ENCODE results near the gene CCR4. TPM values are rescaled to one million over a fixed set of nuclear protein-coding genes. Genes with fewer than 3 reads are reported as not detected.
"Not testable (repeated sequence)": the region's sequence is repeated elsewhere in the genome, so short reads cannot be mapped to it uniquely, and the experiment has no call there.

The CCR4 gene
- total RNA-seq, 1 donor from 2014 or later, result not detected

DNA sequence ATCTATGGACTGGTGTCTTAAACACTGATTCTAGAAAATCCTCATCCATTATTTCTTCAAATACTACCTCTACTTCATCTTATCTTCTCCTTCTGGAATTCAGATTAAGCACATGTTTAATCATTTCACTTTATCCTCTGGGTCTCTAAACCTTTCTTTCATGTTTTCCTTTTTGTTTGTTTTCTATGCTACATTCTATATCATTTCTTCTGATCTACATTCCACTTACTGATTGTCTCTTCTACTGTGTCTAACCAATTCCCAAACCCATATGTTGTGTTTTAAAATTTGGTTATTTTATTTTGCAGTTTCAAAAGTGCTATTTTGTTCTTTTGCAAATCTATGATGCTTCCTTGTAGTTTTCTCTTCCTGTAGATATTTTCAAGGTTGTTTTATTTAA lies 31.7 kb downstream of the CCR4 start:
- no peak for DNase-seq (ENCODE audit: low read depth)

DNA sequence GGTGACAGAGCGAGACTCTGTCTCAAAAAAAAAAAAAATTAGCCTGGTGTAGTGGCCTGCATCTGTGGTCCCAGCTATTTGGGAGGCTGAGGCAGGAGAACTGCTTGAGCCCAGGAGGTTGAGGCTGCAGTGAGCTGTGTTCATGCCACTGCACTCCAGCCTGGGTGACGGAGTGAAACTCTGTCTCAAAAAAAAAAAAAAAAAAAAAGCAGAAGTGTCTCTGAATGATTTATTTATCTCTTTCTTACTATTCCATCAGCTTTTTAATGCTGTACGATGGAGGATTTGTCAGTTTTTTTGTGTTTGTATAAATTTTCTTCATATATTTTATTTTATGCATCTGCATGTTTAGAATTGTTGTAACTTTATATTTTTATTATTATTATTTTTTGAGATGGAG lies 33.5 kb downstream of the CCR4 start:
- not testable (repeated sequence) for DNase-seq (ENCODE audit: low read depth)

DNA sequence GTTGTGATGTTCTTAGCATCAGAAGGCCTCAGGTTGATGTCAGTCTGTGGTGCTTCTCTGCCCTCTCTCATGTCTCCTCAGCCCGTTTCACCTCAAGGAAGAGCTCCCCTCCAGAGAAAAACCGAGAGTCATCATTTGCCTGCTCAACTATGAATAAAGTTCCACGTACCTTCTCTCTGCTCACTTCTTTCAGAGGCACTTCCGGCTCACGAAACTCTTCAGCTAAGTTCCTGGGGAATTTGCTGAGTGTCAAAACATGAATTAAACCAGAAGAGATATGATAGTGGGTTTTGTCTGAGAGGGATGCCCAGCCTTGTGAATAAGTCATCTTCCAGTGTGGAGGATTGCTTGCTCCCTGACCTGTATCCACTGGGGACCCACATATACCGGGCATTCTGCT lies 37.7 kb downstream of the CCR4 start:
- no peak for DNase-seq (ENCODE audit: low read depth)

DNA sequence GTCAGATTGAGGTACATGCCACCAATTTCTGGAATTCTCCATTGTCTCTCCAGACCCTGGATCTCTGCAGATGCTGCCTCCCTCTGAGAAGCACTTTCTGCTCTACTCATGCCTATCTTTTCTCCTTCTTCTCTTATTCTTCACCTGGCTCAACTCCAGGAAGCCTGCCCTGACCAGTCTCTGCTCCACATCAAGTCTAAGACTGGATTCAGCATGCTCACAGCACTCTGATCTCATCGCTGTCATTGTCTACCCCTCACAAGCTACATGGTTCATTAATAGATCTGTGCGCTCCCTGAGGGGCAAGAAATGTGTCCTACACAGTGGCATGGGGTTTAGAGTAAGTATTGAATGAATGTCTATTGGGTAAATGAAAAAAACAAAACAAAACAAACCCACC lies 38.7 kb downstream of the CCR4 start:
- DNase-seq (ENCODE audit: low read depth), result no peak

DNA sequence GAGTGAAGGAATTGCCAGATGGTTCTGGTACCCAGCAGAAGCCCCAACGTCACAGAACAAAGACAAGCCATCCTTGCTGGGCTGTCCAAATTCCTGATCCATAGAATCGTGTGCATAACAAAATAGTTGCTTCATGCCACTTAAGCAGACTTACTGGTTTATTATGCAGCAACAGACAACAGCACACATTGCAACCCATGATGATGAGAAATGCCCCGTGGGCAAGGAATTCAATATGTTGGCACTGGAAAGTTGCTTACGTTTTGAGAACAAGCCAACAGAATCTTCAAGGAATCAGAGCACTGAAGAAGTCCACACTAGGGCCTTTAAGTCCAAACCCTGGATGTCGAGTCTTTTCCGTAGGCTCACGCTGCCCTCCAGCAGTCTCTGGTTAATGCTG lies 40.3 kb downstream of the CCR4 start:
- no peak for DNase-seq (ENCODE audit: low read depth)

DNA sequence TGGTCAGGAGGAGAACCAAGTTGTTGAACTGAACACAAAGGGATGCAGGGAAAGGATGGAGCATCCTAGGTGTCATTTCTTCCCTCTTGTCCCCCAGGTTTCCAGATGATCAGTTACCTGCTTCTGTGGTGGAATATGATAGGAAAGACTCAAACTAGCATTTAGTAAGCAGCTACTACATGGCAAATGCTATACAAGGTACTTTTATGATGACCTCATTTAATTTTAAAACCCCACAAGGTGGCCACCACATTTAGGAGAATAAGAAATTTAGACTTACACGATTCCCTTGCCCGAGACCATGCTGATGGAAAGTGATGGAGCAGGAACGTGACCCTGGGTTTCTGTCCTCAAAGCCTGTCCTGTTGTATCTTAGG lies 40.9 kb downstream of the CCR4 start:
- DNase-seq (ENCODE audit: low read depth), result no peak

DNA sequence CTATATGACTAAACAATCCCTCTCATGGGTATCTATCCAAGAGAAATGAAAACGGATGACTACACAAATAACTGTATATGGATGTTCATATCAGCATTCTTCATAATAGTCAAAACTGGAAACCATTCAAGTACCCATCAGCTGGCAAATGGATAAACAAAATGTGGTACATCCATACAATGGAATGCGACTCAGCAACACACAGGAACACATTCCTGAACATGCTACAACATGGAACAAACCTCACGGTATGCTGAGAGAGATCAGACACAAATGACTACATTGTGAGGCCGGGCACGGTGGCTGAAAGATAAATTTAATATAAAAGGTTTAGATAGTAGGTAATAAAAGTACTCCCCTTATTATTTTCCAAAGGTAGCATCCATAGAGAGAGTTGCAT lies 42.6 kb downstream of the CCR4 start:
- DNase-seq (ENCODE audit: low read depth), result no peak

DNA sequence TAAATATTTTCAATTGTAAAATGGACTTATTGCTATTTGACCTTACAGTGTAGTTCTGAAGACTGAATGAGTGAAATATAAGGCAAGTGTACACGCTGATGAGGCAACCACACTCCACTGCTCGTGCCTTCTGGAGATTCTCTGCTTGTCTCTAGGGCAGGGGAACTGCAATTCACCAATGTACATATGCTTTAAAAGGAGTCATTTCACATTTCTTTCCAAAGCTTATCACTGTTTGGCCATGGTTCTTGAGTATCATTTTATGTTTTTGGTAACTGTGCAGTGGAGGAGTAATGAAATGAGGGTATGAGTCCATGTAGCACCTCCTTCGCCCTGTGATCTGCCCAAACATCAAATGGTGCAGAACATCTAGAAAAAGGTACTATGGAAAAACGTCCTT lies 43.7 kb downstream of the CCR4 start:
- no peak for DNase-seq (ENCODE audit: low read depth)

DNA sequence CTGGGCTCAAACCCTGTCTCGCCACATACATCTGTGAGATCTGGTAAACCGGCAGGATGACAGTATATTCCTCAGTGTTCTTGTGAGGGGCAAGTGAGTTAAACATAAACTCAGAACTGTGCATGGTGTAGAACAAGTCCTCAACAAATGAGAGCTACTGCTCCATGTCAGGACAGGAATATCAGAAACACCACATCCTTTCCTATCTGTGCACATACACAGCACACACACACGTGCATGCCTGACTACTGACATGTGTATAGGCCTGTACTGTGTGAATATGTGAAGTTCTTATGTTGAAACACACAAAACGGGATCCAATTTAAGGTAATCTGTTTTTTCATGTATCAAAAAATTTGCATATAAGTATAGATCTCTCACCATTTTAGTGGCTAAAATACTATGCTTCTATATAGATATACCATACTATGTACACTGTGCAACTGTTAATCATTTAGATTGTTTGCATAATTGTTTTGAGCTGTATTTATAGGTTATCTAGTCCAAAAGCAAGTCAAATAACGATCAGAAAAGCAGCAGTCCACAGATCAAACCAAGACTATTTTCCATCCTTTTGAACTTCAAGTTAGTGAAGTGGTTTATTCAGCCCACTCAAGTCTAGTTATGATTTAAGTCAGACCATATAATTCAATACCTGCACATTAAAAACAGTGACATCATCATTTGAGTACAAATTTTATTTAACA lies 44.8 kb downstream of the CCR4 start:
- DNase-seq (ENCODE audit: low read depth), result no peak

DNA sequence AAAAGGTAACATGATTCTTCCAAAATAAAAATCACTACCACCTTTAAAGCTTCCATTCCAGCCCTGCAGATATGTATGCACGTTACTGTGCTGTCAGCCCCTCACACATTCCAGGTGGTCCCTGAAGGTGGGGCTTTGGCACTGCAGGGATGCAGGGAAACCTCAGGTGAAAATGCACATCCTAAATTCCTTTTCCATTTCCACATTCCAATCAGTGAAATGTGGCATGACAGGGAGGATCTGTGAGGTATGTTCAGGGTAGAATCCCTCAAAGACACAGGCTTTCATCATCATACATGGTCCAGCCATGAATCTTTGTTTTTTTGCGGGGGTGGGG lies 45.3 kb downstream of the CCR4 start:
- no peak for DNase-seq (ENCODE audit: low read depth)

DNA sequence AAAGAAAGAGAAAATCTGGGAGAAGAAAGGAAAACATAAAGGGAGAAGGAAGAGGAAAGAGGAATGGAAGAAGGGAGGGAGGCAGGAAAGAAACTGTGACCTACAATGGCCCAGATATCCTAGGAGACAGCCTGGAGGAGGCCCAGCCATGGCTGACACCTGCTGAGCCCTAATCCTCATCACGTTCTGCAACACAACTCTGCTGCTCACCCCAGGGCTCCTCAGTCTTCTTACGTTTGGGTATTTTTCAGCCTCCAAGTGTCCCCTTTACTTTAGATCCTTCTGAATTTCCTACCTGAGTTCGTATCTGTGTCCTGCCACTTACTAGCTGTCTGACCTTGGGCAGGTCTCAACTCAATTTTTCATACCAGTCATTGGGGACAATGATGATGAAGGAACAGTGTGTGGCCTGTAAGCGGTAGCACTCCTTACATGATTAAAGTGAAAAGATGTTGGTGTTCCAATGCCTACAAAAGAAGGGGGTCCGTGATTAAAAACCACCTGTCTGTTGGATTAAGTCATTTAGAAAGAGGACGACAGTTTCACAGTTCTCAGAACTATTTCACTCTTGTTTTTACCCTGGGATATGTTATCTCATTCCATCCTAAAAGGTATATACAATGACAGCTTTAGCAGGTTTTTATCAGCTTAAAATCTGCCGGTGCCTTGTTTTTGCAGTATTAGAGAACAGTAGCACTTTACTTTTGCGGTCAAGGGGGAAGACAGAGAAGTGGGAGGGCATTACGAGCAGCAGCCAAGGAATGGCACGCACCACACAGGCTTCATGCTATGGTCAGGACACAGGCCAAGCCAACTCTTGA lies 47.4 kb downstream of the CCR4 start:
- no peak for DNase-seq (ENCODE audit: low read depth)

DNA sequence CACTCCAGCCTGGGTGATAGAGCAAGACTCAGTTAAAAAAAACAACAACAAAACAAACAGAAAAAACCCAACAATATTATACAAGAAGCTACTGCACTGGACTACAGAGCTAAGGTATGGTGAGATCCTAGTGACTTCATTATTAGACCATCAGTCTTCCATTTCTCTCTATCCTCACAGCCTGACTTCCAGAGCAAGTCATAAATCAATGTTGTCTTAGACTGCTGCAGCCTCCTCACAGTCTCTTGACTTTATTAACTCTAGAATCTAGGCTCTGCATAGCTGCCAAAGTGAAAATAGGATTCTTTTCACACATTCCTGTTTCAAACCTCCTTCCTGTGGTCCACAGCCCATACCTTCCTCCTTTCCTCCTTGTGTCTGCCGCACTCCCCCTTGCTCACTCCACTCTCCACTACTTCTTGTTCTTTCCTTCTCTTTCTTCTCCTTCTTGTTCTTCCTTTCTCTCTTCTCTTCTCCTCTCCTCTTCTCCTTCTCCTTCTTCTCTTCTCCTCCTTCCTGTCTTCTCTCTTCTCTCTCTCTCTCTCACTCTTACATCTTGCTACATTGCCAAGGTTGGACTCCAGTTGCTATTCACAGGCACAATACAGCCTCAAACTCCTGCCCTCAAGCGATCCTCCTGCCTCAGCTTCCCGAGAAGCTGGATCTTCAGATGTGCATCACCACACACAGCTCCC lies 49.4 kb downstream of the CCR4 start:
- DNase-seq (ENCODE audit: low read depth), result no peak

DNA sequence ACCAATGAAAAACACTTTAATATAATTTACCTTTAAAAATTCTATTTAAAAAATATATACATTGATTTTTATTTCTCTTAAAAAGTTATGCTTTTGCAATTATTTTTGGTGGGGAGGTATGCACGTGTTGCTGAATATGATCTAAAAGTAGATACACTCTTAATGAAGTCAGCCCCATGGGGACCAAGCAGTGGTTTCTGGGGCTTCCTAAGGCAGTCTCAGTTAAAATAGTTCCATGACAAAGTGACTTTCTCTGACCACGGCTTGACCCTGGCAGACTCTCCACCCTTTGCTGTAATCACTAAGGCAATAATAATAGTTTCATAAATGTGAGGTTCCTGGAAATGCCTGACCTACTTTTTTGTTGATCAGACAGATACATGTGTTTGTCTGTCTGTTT lies 50.4 kb downstream of the CCR4 start:
- no peak for DNase-seq (ENCODE audit: low read depth)

DNA sequence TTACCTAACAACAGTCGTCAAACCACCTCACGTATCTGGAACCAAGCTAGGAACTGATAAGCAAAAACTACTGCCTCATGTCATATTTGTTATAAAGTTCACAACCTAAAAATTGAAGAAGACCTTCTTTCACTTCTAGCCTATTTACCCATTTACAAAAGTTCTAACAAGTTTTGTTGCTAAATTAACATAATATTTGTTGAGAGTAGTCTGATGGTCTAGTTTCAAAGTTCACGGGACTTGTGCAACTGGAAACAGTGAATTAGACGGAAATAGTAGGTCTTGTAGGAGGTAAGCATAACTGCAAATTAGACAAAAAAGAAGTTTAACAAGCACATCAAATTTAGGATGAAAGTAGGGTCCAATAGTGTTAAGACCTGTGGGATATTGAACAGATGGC lies 51.9 kb downstream of the CCR4 start:
- DNase-seq (ENCODE audit: low read depth), result no peak

DNA sequence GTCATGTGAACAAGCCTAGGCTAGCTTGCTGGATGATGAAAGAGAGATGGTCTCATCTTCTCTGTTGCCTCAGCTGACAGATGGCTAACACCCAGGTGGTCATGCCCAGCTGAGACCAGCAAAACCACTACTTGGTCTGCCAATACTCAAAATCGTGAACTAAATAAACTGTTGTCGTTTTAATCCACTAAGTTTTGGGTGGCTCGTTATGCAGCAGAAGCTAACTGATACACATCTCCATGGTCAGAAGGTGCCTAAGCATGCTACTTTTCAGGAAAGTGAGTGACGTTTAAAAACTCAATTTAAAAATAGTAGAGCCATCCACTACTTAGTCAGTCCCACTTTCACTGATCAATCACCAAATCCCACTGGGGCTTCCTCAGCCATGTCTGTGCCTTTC lies 52.8 kb downstream of the CCR4 start:
- DNase-seq (ENCODE audit: low read depth), result no peak

DNA sequence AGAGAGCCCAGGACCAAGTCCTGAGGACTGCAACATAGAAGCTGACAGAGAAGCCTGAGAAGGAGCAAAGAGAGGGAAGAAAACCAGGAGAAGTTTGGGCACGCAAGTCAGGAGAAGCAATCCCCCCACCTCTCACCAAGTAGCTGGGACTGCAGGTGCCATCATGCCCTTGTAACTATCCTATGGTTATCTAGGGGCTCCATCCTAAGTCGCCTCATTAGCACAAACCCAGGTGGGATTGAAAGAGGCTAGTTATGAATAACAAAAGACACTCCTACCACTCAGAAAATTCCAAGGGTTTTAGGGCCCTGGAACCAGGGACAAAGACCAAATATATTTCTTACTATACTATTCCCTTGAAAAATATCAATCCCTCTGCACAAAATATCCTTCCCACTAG lies 53.5 kb downstream of the CCR4 start:
- DNase-seq (ENCODE audit: low read depth), result no peak

Other genes starting within 250 kb of the CCR4 start
- gene TRIM71, start 133.6 kb upstream of the CCR4 start, total RNA-seq, result 0.65 and 0.87 TPM in 2 replicates
- 93.3 and 156 TPM in 2 replicates for gene GLB1, start 145.5 kb downstream of the CCR4 start, total RNA-seq
- gene TMPPE, start 145.5 kb downstream of the CCR4 start, total RNA-seq, result 6.4 and 18.2 TPM in 2 replicates
- gene CRTAP, start 162.4 kb downstream of the CCR4 start, total RNA-seq, result 99.3 and 210 TPM in 2 replicates